ENCODE measurements around the gene DYRK2.
A peak's percentile ranks its signal among the peaks of the same experiment; 100 is the strongest.
"Not testable (repeated sequence)": the region's sequence is repeated elsewhere in the genome, so short reads cannot be mapped to it uniquely, and the experiment has no call there.

DYRK2 gene

GRCh38 chr12:67667276-67668073 is 18.9 kb downstream of the DYRK2 start:
- H3K27ac ChIP-seq = no peak overlapping the region
- no peak for DNase-seq (ENCODE audit: low read depth, low spot score)

DNA sequence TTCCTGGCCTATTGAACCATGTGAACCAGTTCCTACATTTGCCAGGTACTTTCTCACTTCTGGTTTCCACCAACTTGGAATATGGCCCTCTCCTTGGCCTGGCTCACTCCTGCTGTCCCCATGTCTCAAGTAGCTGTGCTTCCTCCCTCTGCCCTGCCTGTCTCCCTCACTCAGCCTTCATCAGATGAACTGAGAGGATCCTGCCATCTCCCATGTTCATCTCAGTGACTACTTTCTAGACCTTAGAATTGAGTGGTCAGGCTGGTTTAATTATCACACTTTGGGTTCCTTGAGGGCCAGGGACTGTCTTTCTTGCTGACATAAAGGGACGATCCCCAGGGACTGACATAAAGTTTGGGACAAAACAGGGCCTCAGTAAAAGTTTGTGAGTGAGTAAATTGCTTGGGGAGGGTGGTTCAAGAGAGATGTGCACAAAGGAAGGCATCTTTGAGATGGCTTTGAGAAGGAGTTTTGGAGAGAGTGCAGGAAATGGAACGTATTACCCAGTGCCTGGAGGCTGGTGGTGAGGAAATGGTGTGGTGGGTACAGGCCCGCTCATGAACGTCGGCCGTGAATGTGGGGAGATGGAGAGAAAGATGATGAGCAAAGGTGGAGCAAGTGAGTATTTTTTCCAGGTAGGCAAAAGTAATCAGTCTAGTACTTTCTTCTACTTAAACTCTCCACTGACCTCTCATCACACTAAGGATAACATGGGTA is 20.8 kb downstream of the DYRK2 start:
- no peak overlapping the region for H3K27ac ChIP-seq
- DNase-seq (ENCODE audit: low read depth, low spot score) = no peak

DNA sequence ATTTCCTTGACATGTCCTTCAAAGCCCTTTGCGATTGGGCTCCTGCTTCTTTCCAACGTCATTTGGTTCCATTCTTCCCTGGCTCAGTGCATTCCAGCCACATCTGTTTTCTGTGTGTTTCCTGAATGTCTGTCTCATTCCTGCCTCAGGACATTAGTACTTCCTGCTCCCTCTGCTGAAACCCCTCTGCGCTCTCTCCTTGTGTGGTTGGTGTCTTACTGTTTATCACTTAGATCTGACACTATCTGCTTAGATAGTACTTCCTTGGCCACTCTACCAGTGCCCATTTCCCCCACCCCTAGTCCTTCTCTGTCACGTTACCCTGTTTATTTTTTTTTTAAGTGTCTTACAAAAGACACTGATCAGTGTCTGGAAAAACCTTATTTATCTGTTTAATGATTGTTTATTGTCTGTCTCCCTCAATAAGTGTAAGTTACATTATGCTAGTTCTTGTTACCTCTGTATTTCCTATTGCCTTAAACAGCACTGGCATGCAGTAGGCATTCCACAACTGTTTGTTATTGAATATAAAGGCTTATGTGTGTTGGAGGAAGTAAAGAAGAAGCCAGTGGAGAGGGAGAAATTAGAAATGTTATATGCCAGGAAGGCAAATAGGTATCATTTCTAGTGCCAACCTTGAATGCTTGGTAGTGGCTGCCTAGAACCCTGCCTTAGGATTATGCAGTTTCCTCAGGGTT is 21.5 kb downstream of the DYRK2 start:
- no peak for DNase-seq (ENCODE audit: low read depth, low spot score)
- H3K27ac ChIP-seq = no peak overlapping the region

DNA sequence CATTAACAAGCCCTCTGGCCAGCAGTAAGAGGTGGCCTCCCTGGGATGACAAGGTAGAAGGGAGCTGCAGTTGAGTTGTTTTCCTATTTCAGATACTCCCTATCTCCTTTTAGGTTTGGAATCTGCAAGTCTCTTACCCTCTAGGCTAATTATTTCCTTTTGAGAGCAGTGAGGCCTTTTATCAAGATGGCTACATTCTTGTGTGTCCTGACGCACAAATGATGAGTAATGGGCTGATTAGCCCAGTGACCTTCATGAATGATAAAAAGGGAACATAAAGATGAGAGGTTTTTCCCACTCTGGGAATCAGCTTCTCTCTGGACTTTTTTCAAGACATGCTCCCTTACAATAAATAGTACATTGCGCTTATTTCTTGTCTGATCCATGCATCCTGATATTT is 22.9 kb downstream of the DYRK2 start:
- no peak overlapping the region for H3K27ac ChIP-seq
- DNase-seq (ENCODE audit: low read depth, low spot score) = no peak

DNA sequence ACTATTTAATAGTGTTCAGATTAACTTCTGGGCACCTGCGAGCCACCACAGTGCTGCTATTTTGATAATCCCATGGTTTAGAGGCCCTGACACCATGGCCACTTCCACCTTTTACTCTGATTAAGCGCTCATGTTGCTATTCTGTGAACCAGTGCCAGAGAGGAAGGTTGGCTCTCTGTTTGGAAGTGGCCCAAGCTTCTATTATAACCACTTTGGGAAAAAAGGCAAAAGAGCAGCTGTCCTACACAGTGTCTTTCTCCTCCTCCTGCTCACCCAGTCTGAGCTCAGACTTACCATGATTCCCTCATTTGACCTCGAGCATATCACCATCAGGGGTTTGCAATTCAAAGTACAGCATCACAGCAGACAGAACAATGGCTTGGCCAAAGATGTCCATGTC is 23.3 kb downstream of the DYRK2 start:
- no peak overlapping the region for H3K27ac ChIP-seq
- DNase-seq (ENCODE audit: low read depth, low spot score) = no peak

DNA sequence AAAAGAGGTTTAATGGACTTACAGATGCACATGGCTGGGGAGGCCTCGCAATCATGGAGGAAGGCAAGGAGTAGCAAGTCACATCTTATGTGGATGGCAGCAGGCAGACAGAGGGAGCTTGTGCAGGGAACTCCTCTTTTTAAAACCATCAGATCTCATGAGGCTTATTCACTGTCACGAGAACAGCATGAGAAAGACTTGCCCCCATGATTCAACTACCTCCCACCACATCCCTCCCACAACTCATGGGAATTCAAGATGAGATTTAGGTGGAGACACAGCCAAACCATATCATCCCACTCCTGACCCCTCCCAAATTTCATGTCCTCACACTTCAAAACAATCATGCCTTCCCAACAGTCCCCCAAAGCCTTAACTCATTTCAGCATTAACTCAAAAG is 24.0 kb downstream of the DYRK2 start:
- not testable (repeated sequence) for H3K27ac ChIP-seq; DNase-seq (ENCODE audit: low read depth, low spot score)

DNA sequence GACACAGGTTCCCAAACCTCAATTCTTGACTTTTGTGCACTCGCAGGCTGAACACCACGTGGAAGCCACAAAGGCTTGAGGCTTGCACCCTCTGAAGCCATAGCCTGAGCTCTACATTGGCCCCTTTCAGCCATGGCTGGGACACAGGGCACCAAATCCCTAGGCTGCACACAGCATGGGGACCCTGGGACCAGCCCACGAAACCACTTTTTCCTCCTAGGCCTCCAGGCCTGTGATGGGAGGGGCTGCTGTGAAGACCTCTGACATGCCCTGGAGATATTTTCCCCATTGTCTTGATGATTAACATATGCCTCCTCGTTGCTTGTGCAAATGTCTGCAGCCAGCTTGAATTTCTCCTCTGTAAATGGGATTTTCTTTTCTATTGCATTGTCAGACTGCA is 25.0 kb downstream of the DYRK2 start:
- not testable (repeated sequence) for DNase-seq (ENCODE audit: low read depth, low spot score)

DNA sequence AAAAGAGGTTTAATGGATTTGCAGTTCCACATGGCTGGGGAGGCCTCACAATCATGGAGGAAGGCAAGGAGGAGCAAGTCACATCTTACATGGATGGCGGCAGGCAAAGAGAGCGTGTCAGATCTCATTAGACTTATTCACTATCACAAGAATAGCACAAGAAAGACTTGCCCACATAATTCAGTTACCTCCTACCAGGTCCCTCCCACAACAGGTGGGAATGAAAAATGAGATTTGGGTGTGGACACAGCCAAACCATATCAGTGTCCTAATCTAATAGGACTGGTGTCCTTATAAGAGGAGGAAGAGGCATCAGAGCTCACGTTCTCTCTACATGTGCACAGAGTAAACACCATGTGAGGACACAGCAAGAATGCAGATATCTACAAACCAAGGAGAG is 25.9 kb downstream of the DYRK2 start:
- no peak overlapping the region for H3K27ac ChIP-seq
- no peak for DNase-seq (ENCODE audit: low read depth, low spot score)

More for the DNA sequence above, 25.0 kb downstream of the DYRK2 start:
- H3K27ac ChIP-seq = not testable (repeated sequence)

DNA sequence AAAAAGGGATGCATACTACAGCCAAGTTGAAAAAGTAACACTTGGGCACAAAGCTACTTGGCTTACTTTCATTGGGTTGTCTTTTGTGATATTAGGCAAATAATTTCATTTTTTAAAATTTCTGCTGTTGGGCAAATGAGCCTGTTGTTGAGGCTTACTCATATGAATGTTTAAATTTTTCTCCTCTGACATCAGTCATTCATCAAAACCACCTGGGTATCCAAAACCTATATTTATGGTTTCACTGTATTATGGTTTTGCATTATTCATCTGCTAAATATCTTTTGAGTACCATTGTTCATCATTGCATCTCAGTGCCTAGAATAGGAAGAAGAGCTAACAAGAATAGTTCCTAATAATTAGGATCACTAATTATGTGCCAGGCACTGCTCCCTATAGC is 28.1 kb downstream of the DYRK2 start:
- H3K27ac ChIP-seq = no peak overlapping the region
- DNase-seq (ENCODE audit: low read depth, low spot score) = no peak

GRCh38 chr12:67677166-67677565 is 28.6 kb downstream of the DYRK2 start:
- no peak for DNase-seq (ENCODE audit: low read depth, low spot score)
- no peak overlapping the region for H3K27ac ChIP-seq

DNA sequence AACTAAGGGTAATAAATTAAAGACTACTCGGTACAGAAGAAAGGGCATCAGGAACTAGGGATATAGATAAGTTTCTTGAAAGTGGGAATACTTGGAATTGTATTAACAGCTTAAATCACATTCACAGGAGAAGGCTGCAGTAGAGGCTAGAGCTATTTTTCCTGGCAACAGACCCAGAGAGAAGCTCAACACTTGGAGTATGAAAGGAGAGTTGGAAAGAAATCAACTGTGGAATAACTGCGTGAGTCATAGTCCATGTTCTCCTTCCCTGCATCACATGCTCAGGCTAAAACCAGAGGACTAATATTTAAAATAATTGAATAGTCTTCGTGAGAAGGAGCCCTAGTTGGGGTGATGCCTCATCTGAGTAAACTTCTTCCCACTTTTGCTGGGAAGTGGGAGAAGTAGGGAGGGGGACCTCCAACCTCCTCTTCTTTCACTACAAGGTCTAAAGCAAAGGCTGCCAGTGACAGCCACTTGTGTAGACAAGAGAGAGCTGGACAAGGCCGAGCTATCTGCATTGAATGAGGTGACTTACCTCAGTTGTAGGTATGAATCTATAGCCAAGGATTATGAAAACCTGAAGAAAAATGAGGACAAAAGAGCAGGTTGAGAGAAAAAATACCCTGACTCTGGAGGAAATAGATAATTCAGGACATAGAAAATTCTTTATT is 32.7 kb downstream of the DYRK2 start:
- no peak for DNase-seq (ENCODE audit: low read depth, low spot score)
- H3K27ac ChIP-seq = peak overlapping the region; percentile 4

DNA sequence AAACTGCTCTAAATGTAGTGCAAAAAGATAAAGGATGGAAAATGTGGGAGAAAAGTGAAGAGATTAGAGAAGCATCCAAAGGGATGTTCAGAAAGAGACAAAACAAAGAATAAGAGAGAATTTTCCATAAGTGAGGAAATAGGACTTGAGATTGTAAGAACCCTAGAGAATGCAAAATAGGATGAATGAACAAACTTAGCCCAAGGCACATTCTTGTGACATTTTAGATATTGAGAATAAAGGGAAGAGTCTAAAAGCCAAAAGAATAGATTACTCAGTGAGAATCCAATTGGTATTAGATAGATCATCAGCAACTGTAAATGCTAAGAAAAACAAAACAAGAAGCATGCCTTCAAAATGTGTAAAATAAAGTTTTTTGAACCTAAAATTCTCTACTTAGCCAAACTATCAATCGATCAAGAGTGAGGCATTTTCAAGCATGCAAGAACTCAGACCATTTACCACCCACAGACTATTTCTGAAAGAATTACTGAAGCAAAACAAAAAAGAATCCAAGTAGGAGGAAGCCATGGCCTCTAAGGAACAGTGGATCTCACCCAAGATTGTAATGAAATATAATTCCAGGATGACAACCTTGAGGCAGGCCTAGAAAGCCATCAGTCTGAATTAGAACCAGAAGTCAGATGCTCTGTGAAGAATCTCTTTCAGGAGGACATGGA is 33.5 kb downstream of the DYRK2 start:
- H3K27ac ChIP-seq = no peak overlapping the region
- no peak for DNase-seq (ENCODE audit: low read depth, low spot score)

DNA sequence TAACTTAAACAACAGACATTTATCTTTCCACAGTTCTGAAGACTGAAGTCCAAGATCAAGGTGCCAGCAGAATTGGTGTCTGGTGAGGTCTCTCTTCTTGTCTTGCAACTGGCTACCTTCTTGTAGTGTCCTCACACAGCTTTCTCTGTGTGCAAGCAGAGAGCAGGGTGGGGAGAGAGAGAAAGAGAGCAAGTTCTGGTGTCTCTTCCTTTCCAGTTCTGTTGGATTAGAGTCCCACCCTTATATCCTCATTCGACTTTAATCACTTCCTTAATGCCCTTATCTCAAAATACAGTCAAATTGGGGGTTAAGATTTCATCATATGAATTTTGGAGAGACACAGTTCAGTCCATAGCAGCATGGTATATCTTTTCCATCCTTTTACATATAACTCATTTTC is 40.8 kb downstream of the DYRK2 start:
- H3K27ac ChIP-seq = no peak overlapping the region

DNA sequence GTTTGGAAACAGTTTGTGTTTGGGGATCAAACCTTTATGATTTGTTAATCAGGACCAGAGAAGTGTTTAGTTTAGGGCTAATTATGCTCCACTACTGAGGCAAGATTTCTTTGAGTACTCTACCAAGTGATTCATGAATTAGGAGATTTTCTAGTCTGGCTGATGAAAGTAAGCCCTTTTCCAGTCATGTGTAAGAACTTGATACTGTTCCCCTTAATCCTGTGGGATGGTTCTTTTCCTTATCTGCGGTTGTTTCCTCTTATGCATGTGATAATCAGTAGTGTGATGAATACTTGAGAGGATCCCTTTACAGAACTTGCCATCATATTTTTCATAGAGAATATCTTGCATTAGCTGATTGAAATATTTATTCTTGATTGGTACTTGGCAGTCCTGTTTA is 42.1 kb downstream of the DYRK2 start:
- no peak overlapping the region for H3K27ac ChIP-seq
- DNase-seq (ENCODE audit: low read depth, low spot score) = no peak

More for the DNA sequence above, 40.8 kb downstream of the DYRK2 start:
- no peak for DNase-seq (ENCODE audit: low read depth, low spot score)

DNA sequence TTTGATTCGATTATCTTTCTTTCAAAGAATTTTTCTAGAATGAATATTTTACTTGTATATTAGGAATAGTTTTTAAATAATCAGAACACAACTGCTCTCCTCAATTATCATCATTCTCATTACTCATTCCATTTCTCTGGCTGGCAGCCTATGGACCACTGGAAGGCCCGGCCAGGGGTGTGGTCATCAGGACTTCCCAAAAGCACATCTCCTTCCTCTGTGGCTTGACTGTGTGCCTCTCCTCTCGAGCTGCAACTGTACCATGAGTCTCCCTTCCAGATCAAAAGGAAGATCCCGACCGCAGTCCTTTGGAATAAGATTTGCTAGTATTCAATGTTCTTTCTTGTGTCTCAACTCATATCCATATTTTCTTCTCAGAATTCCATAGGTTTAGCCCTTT is 42.7 kb downstream of the DYRK2 start:
- no peak overlapping the region for H3K27ac ChIP-seq
- DNase-seq (ENCODE audit: low read depth, low spot score) = no peak

GRCh38 chr12:67692135-67692534 is 43.6 kb downstream of the DYRK2 start:
- no peak for DNase-seq (ENCODE audit: low read depth, low spot score)
- H3K27ac ChIP-seq = no peak overlapping the region

GRCh38 chr12:67692966-67693365 is 44.4 kb downstream of the DYRK2 start:
- H3K27ac ChIP-seq = no peak overlapping the region
- no peak for DNase-seq (ENCODE audit: low read depth, low spot score)

DNA sequence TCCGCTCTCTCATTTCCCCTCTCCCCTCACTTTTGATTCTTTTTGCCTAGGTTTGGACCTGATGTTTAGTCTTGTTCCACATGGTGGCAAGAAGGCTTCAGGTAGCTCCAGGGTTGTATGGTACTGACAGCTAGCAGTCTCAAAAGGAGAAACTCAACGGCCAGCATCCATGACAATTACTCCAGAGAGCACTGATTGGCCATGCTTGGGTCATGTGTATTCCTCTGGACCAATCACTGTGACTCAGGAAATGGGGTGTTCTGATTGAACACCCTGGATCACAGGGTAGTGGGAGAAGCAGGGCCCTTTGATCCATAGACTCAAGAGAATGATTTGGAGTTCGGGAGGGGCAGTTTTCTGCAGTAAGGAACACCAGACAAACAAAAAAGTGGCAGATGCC is 45.3 kb downstream of the DYRK2 start:
- no peak for DNase-seq (ENCODE audit: low read depth, low spot score)
- no peak overlapping the region for H3K27ac ChIP-seq

DNA sequence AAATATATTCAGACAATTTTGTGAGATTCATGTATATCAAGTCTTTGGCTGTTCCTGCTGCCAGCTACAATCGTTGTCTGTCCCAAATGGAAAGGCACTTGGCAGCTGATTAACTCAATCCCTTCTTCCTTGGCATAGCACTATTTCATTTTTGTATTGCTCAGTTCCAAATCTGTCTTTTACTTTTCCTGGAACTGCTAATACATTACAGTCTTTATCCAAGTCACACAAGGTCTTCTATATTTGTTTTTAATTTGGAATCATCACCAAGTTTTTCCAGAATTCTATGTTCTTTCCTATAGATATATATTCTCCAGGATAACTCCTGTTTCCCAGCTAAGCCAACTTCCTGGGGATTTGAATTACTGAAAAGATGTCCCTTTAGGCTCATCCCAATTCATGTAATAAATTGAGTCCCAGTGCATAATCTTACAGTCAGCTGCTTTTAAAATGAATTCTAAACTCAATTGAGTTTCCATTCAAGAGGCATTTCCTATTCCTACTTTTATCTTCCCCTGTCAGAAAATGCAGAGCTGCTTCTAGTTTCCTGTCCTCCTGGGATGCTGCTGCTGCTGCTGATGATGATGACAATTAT is 45.9 kb downstream of the DYRK2 start:
- H3K27ac ChIP-seq = no peak overlapping the region
- no peak for DNase-seq (ENCODE audit: low read depth, low spot score)

DNA sequence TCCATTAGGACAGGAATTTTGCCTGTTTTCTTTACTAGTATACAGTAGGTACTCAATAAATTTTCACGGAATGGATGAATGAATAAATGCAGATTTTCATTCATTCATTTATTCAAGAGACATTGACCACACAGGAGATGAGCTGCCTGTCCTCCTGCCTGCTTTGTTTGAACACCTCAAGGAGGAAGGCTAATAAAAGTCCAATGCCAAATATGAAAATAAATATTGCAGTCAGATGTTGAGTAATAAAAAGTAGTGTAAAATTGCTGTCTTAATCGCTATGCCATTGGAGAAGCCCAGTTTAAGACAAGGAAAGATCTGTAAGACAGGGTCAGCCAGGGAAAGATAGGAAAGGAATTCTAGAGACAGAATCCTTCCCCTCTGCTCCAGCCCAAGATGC is 47.4 kb downstream of the DYRK2 start:
- no peak for DNase-seq (ENCODE audit: low read depth, low spot score)
- H3K27ac ChIP-seq = no peak overlapping the region

Measured in epithelial cell of prostate (primary cell).